ENCODE data around the gene MDM4. TPM values are rescaled to one million over a fixed set of nuclear protein-coding genes. Genes with fewer than 3 reads are reported as not detected.

Gene MDM4
- total RNA-seq, 1 donor = 169 TPM

Other genes starting within 250 kb of the MDM4 start
- gene PLEKHA6, start 156.5 kb upstream of the MDM4 start, total RNA-seq = under 0.01 TPM
- 206 TPM for gene PPP1R15B, start 104.6 kb upstream of the MDM4 start, total RNA-seq
- 18.1 TPM for gene PIK3C2B, start 21.6 kb upstream of the MDM4 start, total RNA-seq
- gene LRRN2, start 169.3 kb downstream of the MDM4 start, total RNA-seq = not detected

Measured in mononuclear cell (primary cell).